MM.1S (cell line): ENCODE measurements around the gene DNAH8.

Source experiments
- DNase-seq: peaks from one replicate; pipeline ENCODE4 v3.0.0-alpha.2; 2015
- H2AFZ ChIP-seq: fragments of 300-600 bp; sonication (generic); 2 replicates; pipeline ENCODE4 v1.6.0; 2016; ENCODE audit warnings: antibody characterized with exemption, low read length
- H3F3A ChIP-seq: fragments of 300-600 bp; sonication (generic); 2 replicates; pipeline ENCODE4 v1.6.1; 2016; ENCODE audit warnings: mild to moderate bottlenecking, antibody characterized with exemption, low read length, moderate library complexity, mixed read lengths; ENCODE audit not compliant: insufficient read depth
- H3K27ac ChIP-seq: fragments of 300-600 bp; sonication (generic); 2 replicates; pipeline ENCODE4 v1.5.1; 2016; ENCODE audit warnings: mild to moderate bottlenecking, low read length
- H3K27me3 ChIP-seq: fragments of 300-600 bp; sonication (generic); replicated peaks from 2 replicates; pipeline ENCODE4 v1.6.0; 2016; ENCODE audit warnings: low read length; ENCODE audit not compliant: insufficient read depth
- H3K36me3 ChIP-seq: fragments of 300-600 bp; sonication (generic); replicated peaks from 2 replicates; pipeline ENCODE4 v1.6.1; 2016; ENCODE audit warnings: mild to moderate bottlenecking, low read length, mixed read lengths; ENCODE audit not compliant: insufficient read depth
- H3K4me1 ChIP-seq: fragments of 300-600 bp; sonication (generic); 2 replicates; pipeline ENCODE4 v1.6.1; 2016; ENCODE audit warnings: low read length, mixed read lengths
- H3K4me2 ChIP-seq: fragments of 300-600 bp; sonication (generic); 2 replicates; pipeline ENCODE4 v1.6.0; 2016; ENCODE audit warnings: low read depth, low read length
- H3K4me3 ChIP-seq: fragments of 300-600 bp; sonication (generic); 2 replicates; pipeline ENCODE4 v1.5.1; 2016; ENCODE audit warnings: low read length, mixed read lengths
- H3K79me2 ChIP-seq: fragments of 300-600 bp; sonication (generic); 2 replicates; pipeline ENCODE4 v1.6.1; 2016; ENCODE audit warnings: mixed run types, low read length, mixed read lengths
- H3K9ac ChIP-seq: fragments of 300-600 bp; sonication (generic); 2 replicates; pipeline ENCODE4 v1.6.1; 2016; ENCODE audit warnings: low read length, mixed read lengths
- H3K9me2 ChIP-seq: fragments of 300-600 bp; sonication (generic); replicated peaks from 2 replicates; pipeline ENCODE4 v1.6.1; 2016; ENCODE audit warnings: mild to moderate bottlenecking, low read length, mixed read lengths; ENCODE audit not compliant: insufficient read depth
- H3K9me3 ChIP-seq: fragments of 300-600 bp; sonication (generic); replicated peaks from 2 replicates; pipeline ENCODE4 v1.6.1; 2016; ENCODE audit warnings: mild to moderate bottlenecking, low read length, mixed read lengths; ENCODE audit not compliant: insufficient read depth
- H4K20me1 ChIP-seq: fragments of 300-600 bp; sonication (generic); 2 replicates; pipeline ENCODE4 v1.6.1; 2016; ENCODE audit warnings: mild to moderate bottlenecking, low read length, moderate library complexity, mixed read lengths; ENCODE audit not compliant: insufficient read depth
- CTCF ChIP-seq: fragments of 300-600 bp; sonication (generic); IDR thresholded peaks from 2 replicates; pipeline ENCODE4 v1.5.1; 2016; ENCODE audit warnings: antibody characterized with exemption, low read length, mixed read lengths
- EZH2 ChIP-seq: fragments of 300-600 bp; sonication (generic); optimal IDR thresholded peaks from 2 replicates; pipeline ENCODE3; 2017; ENCODE audit warnings: low read depth, mild to moderate bottlenecking, antibody characterized with exemption, low read length, mixed read lengths
- EZH2phosphoT487 ChIP-seq: fragments of 300-600 bp; sonication (generic); IDR thresholded peaks from 2 replicates; pipeline ENCODE4 v1.6.1; 2018; ENCODE audit warnings: antibody characterized with exemption, low read length

The DNAH8 gene

GRCh38 chr6:38975621-38976049 lies 260.5 kb downstream of the DNAH8 start:
- Histone ChIP-seq H3F3A (no peaks in the 10 kb centered on the region), H3K9ac (no peak overlapping the region), H3K4me1 (no peaks in the 10 kb centered on the region), H3K4me2 (no peak overlapping the region), H3K27ac (no peak overlapping the region), H3K9me3 (no peaks in the 10 kb centered on the region), H3K4me3 (no peak overlapping the region), H3K27me3 (no peaks in the 10 kb centered on the region), H3K36me3 (no peaks in the 10 kb centered on the region), H2AFZ (no peak overlapping the region), H3K9me2 (no peaks in the 10 kb centered on the region), H3K79me2 (no peaks in the 10 kb centered on the region), H4K20me1 (no peaks in the 10 kb centered on the region)
- DNase-seq, result no peak
- no peak for TF ChIP-seq EZH2phosphoT487
- TF ChIP-seq EZH2, result no peak
- TF ChIP-seq CTCF, result no peak

- Histone ChIP-seq H3K36me3 (no peaks in the 10 kb centered on the region), H3K9me2 (no peaks in the 10 kb centered on the region), H3K9me3 (no peaks in the 10 kb centered on the region), H3K9ac (no peak overlapping the region), H2AFZ (no peak overlapping the region), H3K79me2 (no peaks in the 10 kb centered on the region), H3K27me3 (no peaks in the 10 kb centered on the region), H3K4me1 (no peaks in the 10 kb centered on the region), H3K4me2 (no peak overlapping the region), H3K4me3 (no peak overlapping the region), H3F3A (no peaks in the 10 kb centered on the region), H3K27ac (no peak overlapping the region), H4K20me1 (no peaks in the 10 kb centered on the region)
- no peak for DNase-seq
- TF ChIP-seq CTCF (no peak), EZH2phosphoT487 (no peak), EZH2 (no peak)
Observed at GRCh38 chr6:38976051-38976450, 260.9 kb downstream of the DNAH8 start.

- Histone ChIP-seq H3F3A (no peaks in the 10 kb centered on the region), H3K79me2 (no peaks in the 10 kb centered on the region), H3K9ac (no peak overlapping the region), H4K20me1 (no peaks in the 10 kb centered on the region), H3K36me3 (no peaks in the 10 kb centered on the region), H3K27me3 (no peaks in the 10 kb centered on the region), H3K9me3 (no peaks in the 10 kb centered on the region), H3K4me1 (no peaks in the 10 kb centered on the region), H3K4me3 (no peak overlapping the region), H3K9me2 (no peaks in the 10 kb centered on the region), H3K4me2 (no peak overlapping the region), H2AFZ (no peak overlapping the region), H3K27ac (no peak overlapping the region)
- DNase-seq, result no peak
- TF ChIP-seq CTCF (no peak), EZH2 (no peak), EZH2phosphoT487 (no peak)
Observed at GRCh38 chr6:38976801-38977500, 261.8 kb downstream of the DNAH8 start.
